GM06990 (cell line): ENCODE results near the gene RNF175.

Experiments used
- DNase-seq: peaks from one replicate; pipeline ENCODE4 v3.0.0-alpha.2; 2011; ENCODE audit not compliant: insufficient read length; ENCODE audit errors: extremely low read depth
- H3K27me3 ChIP-seq: replicated peaks from 2 replicates; pipeline ENCODE4 v1.6.0; 2011; ENCODE audit warnings: low read length; ENCODE audit not compliant: control insufficient read depth, insufficient read depth
- H3K36me3 ChIP-seq: 2 replicates; pipeline ENCODE4 v1.5.1; 2011; ENCODE audit warnings: low read length; ENCODE audit not compliant: control insufficient read depth, insufficient read depth
- H3K4me3 ChIP-seq: replicated peaks from 2 replicates; pipeline ENCODE4 v1.5.1; 2011; ENCODE audit warnings: low read depth, mild to moderate bottlenecking, control low read depth, low read length
- TF ChIP-seq, protein P1 (sequence below): IDR thresholded peaks from 2 replicates; pipeline ENCODE4 v1.5.1; 2011; ENCODE audit warnings: low read length, control low read depth, mild to moderate bottlenecking, inconsistent platforms; ENCODE audit not compliant: insufficient read depth, poor library complexity, severe bottlenecking

Gene RNF175

DNA sequence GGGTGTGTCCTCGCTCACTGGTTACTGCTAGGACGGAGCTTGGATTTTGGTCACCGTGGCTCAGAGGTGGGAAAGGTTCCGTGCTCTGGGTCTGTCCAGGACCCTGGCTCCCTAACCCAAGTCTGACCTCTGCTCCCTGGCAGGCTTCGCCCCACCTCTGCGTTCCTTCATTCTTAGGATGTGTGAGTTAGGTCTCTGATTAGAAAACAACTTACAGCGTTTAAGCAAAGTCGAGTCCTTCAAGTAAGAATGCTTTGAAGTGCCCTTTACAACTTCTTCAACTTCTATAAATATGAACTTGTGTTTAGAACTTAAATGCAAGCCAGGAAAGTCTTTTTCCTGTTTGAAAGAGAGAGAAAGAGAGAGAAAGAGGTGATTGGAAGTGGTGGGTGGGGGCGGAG is 74.9 kb downstream of the RNF175 start:
- Histone ChIP-seq H3K36me3 (no peaks in the 10 kb centered on the region), H3K27me3 (peaks cover 3% of the 10 kb centered on the region; the same call in 1 of the 2 replicates), H3K4me3 (peak overlapping the region; percentile 69)
- no peak for DNase-seq
- TF ChIP-seq, protein P1, sequence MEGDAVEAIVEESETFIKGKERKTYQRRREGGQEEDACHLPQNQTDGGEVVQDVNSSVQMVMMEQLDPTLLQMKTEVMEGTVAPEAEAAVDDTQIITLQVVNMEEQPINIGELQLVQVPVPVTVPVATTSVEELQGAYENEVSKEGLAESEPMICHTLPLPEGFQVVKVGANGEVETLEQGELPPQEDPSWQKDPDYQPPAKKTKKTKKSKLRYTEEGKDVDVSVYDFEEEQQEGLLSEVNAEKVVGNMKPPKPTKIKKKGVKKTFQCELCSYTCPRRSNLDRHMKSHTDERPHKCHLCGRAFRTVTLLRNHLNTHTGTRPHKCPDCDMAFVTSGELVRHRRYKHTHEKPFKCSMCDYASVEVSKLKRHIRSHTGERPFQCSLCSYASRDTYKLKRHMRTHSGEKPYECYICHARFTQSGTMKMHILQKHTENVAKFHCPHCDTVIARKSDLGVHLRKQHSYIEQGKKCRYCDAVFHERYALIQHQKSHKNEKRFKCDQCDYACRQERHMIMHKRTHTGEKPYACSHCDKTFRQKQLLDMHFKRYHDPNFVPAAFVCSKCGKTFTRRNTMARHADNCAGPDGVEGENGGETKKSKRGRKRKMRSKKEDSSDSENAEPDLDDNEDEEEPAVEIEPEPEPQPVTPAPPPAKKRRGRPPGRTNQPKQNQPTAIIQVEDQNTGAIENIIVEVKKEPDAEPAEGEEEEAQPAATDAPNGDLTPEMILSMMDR: no peak

DNA sequence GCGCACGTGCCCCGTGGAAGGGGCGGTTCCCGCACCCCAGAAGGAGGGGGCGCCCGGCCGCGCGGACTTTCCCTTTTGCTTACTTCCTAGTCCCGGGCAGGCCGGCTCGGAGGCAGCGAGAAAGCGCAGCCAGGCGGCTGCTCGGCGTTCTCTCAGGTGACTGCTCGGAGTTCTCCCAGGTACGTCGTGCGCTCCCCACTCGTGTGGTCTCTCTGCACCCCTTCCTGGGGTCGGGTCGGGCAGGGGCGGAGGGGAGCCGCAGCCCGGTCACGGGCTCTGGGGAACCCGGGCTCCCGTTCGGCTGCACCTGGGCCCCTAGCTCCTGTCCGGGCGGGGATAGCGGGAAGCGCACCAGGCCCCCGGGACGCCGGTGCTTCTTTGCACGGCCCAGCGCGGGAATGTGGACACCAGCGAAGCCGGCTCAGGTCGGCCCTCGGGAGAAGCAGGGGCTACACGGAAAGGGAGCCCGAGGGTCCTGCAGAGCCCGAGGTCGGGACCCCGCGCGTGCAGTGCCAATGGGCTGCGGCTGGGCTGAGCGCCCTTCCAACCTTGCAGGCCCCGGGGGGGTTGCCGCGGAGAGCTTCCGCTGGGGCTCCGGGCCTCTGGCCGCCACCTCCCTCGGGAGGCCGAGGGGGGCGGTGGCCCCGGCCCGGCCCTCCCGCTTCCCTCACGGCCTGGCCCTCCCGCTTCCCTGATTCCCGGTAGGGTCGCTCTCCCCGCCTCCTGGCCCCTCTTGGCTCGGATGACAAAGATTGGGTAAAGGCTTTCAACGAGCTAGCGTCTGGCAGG is 75.4 kb downstream of the RNF175 start, which contains the start of gene TLR2:
TLR2 (plus strand) TSS at position 99 of the 789 bp plus-strand sequence. CDS start 18,628 bp downstream, outside the sequence.
- TF ChIP-seq, protein P1: peak; percentile 25
- Histone ChIP-seq H3K4me3 (peak within 1 kb of the TSS; percentile 69), H3K27me3 (peaks cover 3% of the 10 kb centered on the region; the same call in 1 of the 2 replicates), H3K36me3 (no peaks in the 10 kb centered on the region)
- DNase-seq: peak; percentile 50

DNA sequence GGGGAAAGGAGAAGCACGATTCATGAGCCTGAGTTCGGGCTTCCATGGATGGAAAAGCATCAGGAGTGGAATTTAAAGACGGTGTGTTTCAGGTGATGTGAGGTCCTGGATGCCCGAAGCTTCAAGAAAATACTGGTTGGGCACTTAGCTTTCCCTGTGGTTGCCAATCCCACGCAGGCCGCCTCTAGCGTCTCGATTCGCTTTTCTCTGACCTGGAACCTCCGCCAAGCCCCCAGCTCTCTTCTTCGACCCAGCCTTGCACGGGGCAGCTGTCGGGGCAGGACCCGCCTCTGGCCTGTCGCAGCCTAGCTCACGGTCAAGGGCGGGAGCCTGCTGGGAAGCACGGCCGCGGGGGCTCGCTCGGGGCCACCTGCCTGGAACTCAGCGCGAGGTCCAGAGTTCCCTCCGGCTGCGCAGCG is 76.1 kb downstream of the RNF175 start:
- Histone ChIP-seq H3K4me3 (peak overlapping the region; percentile 69), H3K36me3 (no peaks in the 10 kb centered on the region), H3K27me3 (peaks cover 3% of the 10 kb centered on the region; the same call in 1 of the 2 replicates)
- DNase-seq: no peak
- TF ChIP-seq, protein P1: no peak

DNA sequence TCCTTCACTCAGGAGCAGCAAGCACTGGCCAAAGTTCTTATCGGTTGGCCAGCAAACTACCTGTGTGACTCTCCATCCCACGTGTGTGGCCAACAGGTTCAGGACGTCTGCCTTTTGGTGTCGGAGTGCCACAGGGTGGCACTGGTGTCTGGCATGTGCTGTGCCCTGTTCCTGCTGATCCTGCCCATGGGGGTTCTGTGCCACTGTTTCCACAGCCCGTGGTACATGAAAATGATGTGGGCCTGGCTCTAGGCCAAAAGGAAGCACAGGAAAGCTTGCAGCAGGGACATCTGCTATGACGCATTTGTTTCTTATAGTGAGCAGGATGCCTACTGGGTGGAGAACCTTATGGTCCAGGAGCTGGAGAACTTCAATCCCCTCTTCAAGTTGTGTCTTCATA is 80.3 kb downstream of the RNF175 start:
- no peak overlapping the region for H3K4me3 ChIP-seq
- DNase-seq: no peak
- no peaks in the 10 kb centered on the region for H3K36me3 ChIP-seq
- TF ChIP-seq, protein P1: no peak
- peaks cover 3% of the 10 kb centered on the region; the same call in 1 of the 2 replicates for H3K27me3 ChIP-seq

DNA sequence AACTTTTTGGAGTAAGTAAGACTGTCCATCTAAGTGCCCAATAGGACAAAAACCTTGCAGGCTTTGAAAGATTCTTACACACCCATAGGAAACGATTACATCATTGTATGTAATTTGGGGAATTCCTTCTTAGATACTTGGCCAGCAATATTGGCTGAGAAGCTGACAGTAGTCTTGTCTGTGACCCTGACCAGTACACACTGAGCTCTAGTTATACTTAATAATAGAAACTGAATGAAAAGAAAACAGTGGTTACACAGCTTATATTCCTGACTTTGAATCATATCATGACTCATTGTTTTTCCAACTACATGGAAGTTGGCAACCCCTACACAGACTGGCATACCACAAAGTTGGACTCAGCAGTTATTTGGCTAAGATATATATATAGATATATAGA is 82.8 kb downstream of the RNF175 start:
- TF ChIP-seq, protein P1: no peak
- H3K27me3 ChIP-seq: no peaks in the 10 kb centered on the region
- DNase-seq: no peak
- H3K4me3 ChIP-seq: no peak overlapping the region
- H3K36me3 ChIP-seq: no peaks in the 10 kb centered on the region
